Fibroblast of lung (primary cell): ENCODE results near the gene EXOC2.

ENCODE experiments used
- CTCF ChIP-seq, 2 donors: IDR thresholded peaks in 1 of 2; conservative IDR thresholded peaks in 1 of 2; 1 replicate in 1 of 2; 2 replicates in 1 of 2; pipeline ENCODE4 v1.5.1; 2011 to 2012; ENCODE audit warnings: low read length in 2 of 2, control low read depth in 1 of 2, inconsistent platforms in 1 of 2, low read depth in 1 of 2, mild to moderate bottlenecking in 1 of 2
- EZH2 ChIP-seq: IDR thresholded peaks from 2 replicates; pipeline ENCODE4 v1.5.1; 2012; ENCODE audit warnings: low read length, control low read depth, mild to moderate bottlenecking; ENCODE audit errors: missing control alignments

DNA sequence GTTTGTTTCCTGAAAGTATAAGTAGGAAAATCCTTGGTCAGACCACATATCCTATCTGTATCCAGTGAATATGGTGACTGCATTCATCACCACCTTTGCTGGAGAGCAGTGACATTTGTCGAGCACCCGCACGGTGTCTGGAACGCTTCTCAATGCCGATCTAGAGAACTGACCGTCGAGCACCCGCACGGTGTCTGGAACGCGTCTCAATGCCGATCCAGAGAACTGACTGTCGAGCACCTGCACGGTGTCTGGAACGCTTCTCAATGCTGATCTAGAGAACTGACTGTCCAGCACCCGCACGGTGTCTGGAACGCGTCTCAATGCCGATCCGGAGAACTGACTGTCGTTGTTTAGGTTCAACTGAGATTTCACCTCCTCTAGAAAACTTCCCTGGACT, 103.8 kb downstream of the EXOC2 start:
- TF ChIP-seq CTCF (conservative IDR thresholded peaks at IDR 0.05 in 1 of 2, IDR thresholded peaks at IDR 0.05 in 1 of 2; ENCODE audit: low read depth in 1 of 2, low read length in 2 of 2), result no peak
- TF ChIP-seq EZH2, result no peak
